HL-60 (cell line): ENCODE data around the gene ENPP3.

Source experiments
- DNase-seq, 2 experiments: peaks; one replicate each; pipeline ENCODE4 v3.0.0-alpha.2; 2010 to 2020; ENCODE audit warnings: low read depth in 1 of 2, low spot score in 1 of 2
- H3K27ac ChIP-seq: fragments of 250-450 bp; sonication (Bioruptor Pico); replicated peaks from 2 replicates; pipeline ENCODE4 v1.5.1; 2020; ENCODE audit warnings: mild to moderate bottlenecking, moderate library complexity
- H3K27me3 ChIP-seq: fragments of 250-450 bp; sonication (Bioruptor Pico); 2 replicates; pipeline ENCODE4 v1.5.1; 2021; ENCODE audit warnings: mild to moderate bottlenecking, moderate library complexity; ENCODE audit not compliant: insufficient read depth, poor library complexity, severe bottlenecking
- H3K4me3 ChIP-seq: replicated peaks from 2 replicates; pipeline ENCODE4 v1.5.1; 2011; ENCODE audit warnings: mild to moderate bottlenecking, control low read depth, low read length; ENCODE audit not compliant: insufficient read depth
- CTCF ChIP-seq: IDR thresholded peaks from one replicate; pipeline ENCODE4 v1.5.1; 2011; ENCODE audit warnings: low read length, control low read depth, inconsistent platforms; ENCODE audit not compliant: insufficient read depth
- GABPA ChIP-seq: IDR thresholded peaks from 2 replicates; pipeline ENCODE4 v1.6.1; 2012; ENCODE audit warnings: low read depth
- POLR2AphosphoS5 ChIP-seq: IDR thresholded peaks from 2 replicates; pipeline ENCODE4 v1.6.1; 2012; ENCODE audit warnings: low read depth
- REST ChIP-seq: IDR thresholded peaks from 2 replicates; pipeline ENCODE4 v1.6.1; 2012; ENCODE audit warnings: low read depth; ENCODE audit not compliant: insufficient replicate concordance
- SPI1 ChIP-seq: IDR thresholded peaks from 2 replicates; pipeline ENCODE4 v1.6.1; 2012; ENCODE audit warnings: low read depth, mild to moderate bottlenecking, borderline replicate concordance

ENPP3 gene

GRCh38 chr6:131635384-131636340, 1.4 kb upstream of the ENPP3 start:
- Histone ChIP-seq H3K4me3 (no peak overlapping the region), H3K27me3 (no peaks in the 10 kb centered on the region), H3K27ac (no peak overlapping the region)
- no peak for TF ChIP-seq REST
- TF ChIP-seq SPI1, result no peak
- TF ChIP-seq POLR2AphosphoS5, result no peak
- no peak for TF ChIP-seq CTCF
- TF ChIP-seq GABPA, result no peak
- no peak for DNase-seq

GRCh38 chr6:131638013-131638412, 911 bp downstream of the ENPP3 start:
- DNase-seq, result no peak
- Histone ChIP-seq H3K27ac (no peak overlapping the region), H3K27me3 (no peaks in the 10 kb centered on the region), H3K4me3 (no peak overlapping the region)
- TF ChIP-seq CTCF (no peak), GABPA (no peak), REST (no peak), POLR2AphosphoS5 (no peak)

GRCh38 chr6:131640100-131640499, 3.0 kb downstream of the ENPP3 start:
- Histone ChIP-seq H3K27me3 (no peaks in the 10 kb centered on the region), H3K4me3 (no peak overlapping the region), H3K27ac (no peak overlapping the region)
- TF ChIP-seq POLR2AphosphoS5 (no peak), SPI1 (no peak), CTCF (no peak), GABPA (no peak), REST (no peak)
- DNase-seq, result no peak
